MCF 10A (cell line): Measurements from ENCODE around the gene HES6. TPM values are rescaled to one million over a fixed set of nuclear protein-coding genes. Genes with fewer than 3 reads are reported as not detected.
"Not testable (repeated sequence)": the region's sequence is repeated elsewhere in the genome, so short reads cannot be mapped to it uniquely, and the experiment has no call there.

Experiments
- BruUV-seq: library from RNA; stranded (reverse); fragments of 400-500 nt; replicated peaks from 2 replicates; lab custom pipeline; 2021; lab: Mats Ljungman, UMichigan
- CTCF ChIA-PET: fragments of 300-600 bp; sonication (Branson Sonifier 250); formaldehyde crosslinking; extraction: SDS; loops from one replicate; lab custom pipeline; 2021; ENCODE audit warnings: antibody characterized with exemption, inconsistent platforms; lab: Yijun Ruan, JAX
- POLR2A ChIA-PET: fragments of 300-600, 350-650 bp; sonication (Branson Sonifier 250); formaldehyde crosslinking; extraction: SDS; loops from one replicate; lab custom pipeline; 2020; ENCODE audit warnings: antibody characterized with exemption, inconsistent platforms; lab: Yijun Ruan, JAX
- DNase-seq: peaks from one replicate; pipeline ENCODE4 v3.0.0-alpha.2; 2018; ENCODE audit not compliant: unreplicated experiment
- H3K27ac Mint-ChIP-seq: one replicate; pipeline ENCODE4 v1.8.0; 2022; ENCODE audit warnings: mild to moderate bottlenecking, low read depth, mixed read lengths; ENCODE audit not compliant: unreplicated experiment
- H3K27me3 Mint-ChIP-seq: one replicate; pipeline ENCODE4 v1.8.0; 2022; ENCODE audit warnings: mixed read lengths; ENCODE audit not compliant: insufficient read depth, unreplicated experiment
- H3K36me3 Mint-ChIP-seq: one replicate; pipeline ENCODE4 v1.8.0; 2022; ENCODE audit warnings: mild to moderate bottlenecking, moderate library complexity, mixed read lengths; ENCODE audit not compliant: insufficient read depth, unreplicated experiment
- H3K4me1 Mint-ChIP-seq: one replicate; pipeline ENCODE4 v1.8.0; 2022; ENCODE audit warnings: mixed read lengths; ENCODE audit not compliant: insufficient read depth, unreplicated experiment
- H3K4me3 Mint-ChIP-seq: one replicate; pipeline ENCODE4 v1.8.0; 2022; ENCODE audit warnings: mild to moderate bottlenecking, moderate library complexity, mixed read lengths; ENCODE audit not compliant: unreplicated experiment
- H3K9me3 Mint-ChIP-seq: one replicate; pipeline ENCODE4 v1.8.0; 2022; ENCODE audit warnings: mixed read lengths; ENCODE audit not compliant: unreplicated experiment
- intact Hi-C: fragments of 100-400 bp; cut with micrococcal nuclease; formaldehyde crosslinking; loops from 2 replicates; pipeline ENCODE4 v1.14.1; 2022
- total RNA-seq: library from RNA; stranded (reverse); gene quantifications from 2 replicates; pipeline ENCODE4 v1.2.3, GENCODE V29; 2022
- TF ChIP-seq, protein P1 (sequence below): fragments of 200-600 bp; IDR thresholded peaks from one replicate; pipeline ENCODE4 v1.8.0; 2022; ENCODE audit warnings: antibody characterized with exemption, mild to moderate bottlenecking; ENCODE audit not compliant: unreplicated experiment

The HES6 gene
- total RNA-seq, 1 experiment from 2014 or later, result 19.7 TPM

- Mint-ChIP-seq H3K27ac (no peak overlapping the region), H3K9me3 (no peaks in the 10 kb centered on the region), H3K27me3 (no peaks in the 10 kb centered on the region), H3K4me1 (peaks cover 7% of the 10 kb centered on the region), H3K4me3 (no peak overlapping the region), H3K36me3 (peaks cover 86% of the 10 kb centered on the region)
- CTCF ChIA-PET, result interaction anchor here (0.9 to 1.6 kb wide), 4 partner anchors 8 to 414 kb away, joined by 3 to 7 read pairs (median 4); no protein-coding TSS in a partner anchor
- no peak for DNase-seq
- intact Hi-C loops, result no loop called here
- TF ChIP-seq, protein P1, sequence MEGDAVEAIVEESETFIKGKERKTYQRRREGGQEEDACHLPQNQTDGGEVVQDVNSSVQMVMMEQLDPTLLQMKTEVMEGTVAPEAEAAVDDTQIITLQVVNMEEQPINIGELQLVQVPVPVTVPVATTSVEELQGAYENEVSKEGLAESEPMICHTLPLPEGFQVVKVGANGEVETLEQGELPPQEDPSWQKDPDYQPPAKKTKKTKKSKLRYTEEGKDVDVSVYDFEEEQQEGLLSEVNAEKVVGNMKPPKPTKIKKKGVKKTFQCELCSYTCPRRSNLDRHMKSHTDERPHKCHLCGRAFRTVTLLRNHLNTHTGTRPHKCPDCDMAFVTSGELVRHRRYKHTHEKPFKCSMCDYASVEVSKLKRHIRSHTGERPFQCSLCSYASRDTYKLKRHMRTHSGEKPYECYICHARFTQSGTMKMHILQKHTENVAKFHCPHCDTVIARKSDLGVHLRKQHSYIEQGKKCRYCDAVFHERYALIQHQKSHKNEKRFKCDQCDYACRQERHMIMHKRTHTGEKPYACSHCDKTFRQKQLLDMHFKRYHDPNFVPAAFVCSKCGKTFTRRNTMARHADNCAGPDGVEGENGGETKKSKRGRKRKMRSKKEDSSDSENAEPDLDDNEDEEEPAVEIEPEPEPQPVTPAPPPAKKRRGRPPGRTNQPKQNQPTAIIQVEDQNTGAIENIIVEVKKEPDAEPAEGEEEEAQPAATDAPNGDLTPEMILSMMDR, result no peak
- BruUV-seq, result no TSS peak
- POLR2A ChIA-PET, result no interaction called here
Measured at GRCh38 chr2:238272156-238272555, 32.3 kb upstream of the HES6 start.

GRCh38 chr2:238271686-238272085 is 31.8 kb upstream of the HES6 start:
- POLR2A ChIA-PET, DNase-seq, H3K9me3 Mint-ChIP-seq, H3K4me3 Mint-ChIP-seq, intact Hi-C loops, BruUV-seq, H3K27ac Mint-ChIP-seq, H3K27me3 Mint-ChIP-seq: not testable (repeated sequence)
- Mint-ChIP-seq H3K4me1 (peaks cover 10% of the 10 kb centered on the region), H3K36me3 (peaks cover 86% of the 10 kb centered on the region)
- CTCF ChIA-PET, result interaction anchor here (0.9 to 1.4 kb wide), 3 partner anchors 8 to 413 kb away, joined by 3 to 4 read pairs (median 3); no protein-coding TSS in a partner anchor

DNA sequence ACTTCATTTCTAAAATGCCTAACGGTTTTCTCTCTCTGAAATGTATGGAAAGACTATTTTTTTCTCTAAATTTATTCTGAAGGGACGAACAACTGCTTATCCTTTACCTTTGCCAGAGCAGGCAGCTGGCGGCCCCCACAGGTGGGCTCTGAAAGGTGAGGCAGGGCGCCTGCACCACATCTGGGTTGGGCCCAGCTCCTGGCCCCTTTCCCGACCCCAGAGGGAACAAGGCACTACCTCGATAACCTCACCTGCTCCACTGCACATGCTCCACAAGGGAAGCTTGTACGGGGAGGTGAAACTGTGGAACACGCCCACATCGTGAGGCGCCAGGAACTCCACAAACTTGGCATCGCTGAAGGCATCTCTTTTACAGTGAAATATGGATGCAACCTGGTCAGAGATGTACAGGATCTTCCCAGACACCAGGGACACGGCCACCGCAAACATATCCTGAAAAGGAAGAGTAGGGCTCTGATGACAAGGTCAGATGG is 31.3 kb upstream of the HES6 start:
- ChIA-PET CTCF (interaction anchor here (0.6 kb wide), 1 partner anchor 514 kb away, joined by 3 read pairs; no protein-coding TSS in a partner anchor), POLR2A (no interaction called here)
- Mint-ChIP-seq H3K4me3 (no peak overlapping the region), H3K27me3 (no peaks in the 10 kb centered on the region), H3K9me3 (no peaks in the 10 kb centered on the region), H3K4me1 (peaks cover 10% of the 10 kb centered on the region), H3K36me3 (peaks cover 86% of the 10 kb centered on the region), H3K27ac (no peak overlapping the region)
- BruUV-seq, result no TSS peak
- intact Hi-C loops, result no loop called here
- TF ChIP-seq, protein P1, result no peak
- DNase-seq, result no peak

DNA sequence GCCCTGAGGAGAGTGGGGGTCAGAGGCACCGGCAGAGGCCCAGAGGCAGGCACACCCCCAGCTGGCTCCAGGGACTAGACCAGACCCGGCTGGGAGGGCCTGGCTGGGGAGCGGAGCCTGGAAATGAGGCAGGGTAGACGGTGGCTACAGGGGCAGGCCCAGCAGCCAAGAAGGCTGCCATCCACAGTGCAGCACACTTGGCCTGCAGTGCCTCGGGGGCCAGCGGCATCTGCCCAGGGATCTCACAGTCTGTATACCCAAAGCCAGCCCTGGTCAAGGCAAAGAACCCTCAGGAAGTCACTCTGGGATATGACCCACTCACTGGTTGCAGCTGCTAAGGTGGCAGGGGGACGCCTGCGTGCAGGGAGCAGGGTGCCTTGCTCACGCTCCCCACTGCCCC is 30.8 kb upstream of the HES6 start:
- peaks cover 84% of the 10 kb centered on the region for H3K36me3 Mint-ChIP-seq
- ChIA-PET POLR2A (interaction anchor here (0.7 kb wide), 1 partner anchor 577 kb away, joined by 3 read pairs; the partner anchor contains the start of gene TWIST2), CTCF (interaction anchor here (0.6 kb wide), 1 partner anchor 514 kb away, joined by 3 read pairs; no protein-coding TSS in a partner anchor)
- no TSS peak for BruUV-seq
- peaks cover 10% of the 10 kb centered on the region for H3K4me1 Mint-ChIP-seq
- H3K9me3 Mint-ChIP-seq, result no peaks in the 10 kb centered on the region
- no peaks in the 10 kb centered on the region for H3K27me3 Mint-ChIP-seq
- intact Hi-C loops, result no loop called here
- no peak for DNase-seq
- TF ChIP-seq, protein P1, result no peak
- H3K27ac Mint-ChIP-seq, result no peak overlapping the region
- H3K4me3 Mint-ChIP-seq, result no peak overlapping the region
